HG03060 (cell line): Measurements from ENCODE around the gene KLK3.

Experiments
- ATAC-seq: cut with Tn5 transposase; IDR thresholded peaks from one replicate; pipeline ENCODE4 v1.9.1; 2021; ENCODE audit warnings: low read depth, moderate number of reproducible peaks; ENCODE audit not compliant: unreplicated experiment

Gene KLK3

GRCh38 chr19:50830266-50831025 is 24.3 kb upstream of the KLK3 start:
- ATAC-seq, result no peak

- no peak for ATAC-seq
These were observed 23.7 kb upstream of the KLK3 start for GRCh38 chr19:50831026-50831396.

- ATAC-seq, result no peak
These were observed 22.0 kb upstream of the KLK3 start for GRCh38 chr19:50832666-50833065.

- ATAC-seq, result no peak
These were observed 21.5 kb upstream of the KLK3 start, which contains the start of gene KLK15 for GRCh38 chr19:50833117-50833801. Gene KLK15, minus strand, starts transcription at chr19:50833574. Its CDS starts 2,082 bp downstream, at chr19:50831492.

GRCh38 chr19:50833802-50834167 is 20.9 kb upstream of the KLK3 start:
- ATAC-seq, result no peak

- no peak for ATAC-seq
These were observed 19.5 kb upstream of the KLK3 start for GRCh38 chr19:50835103-50835784.

- no peak for ATAC-seq
These were observed 18.8 kb upstream of the KLK3 start for GRCh38 chr19:50835785-50836542.

- no peak for ATAC-seq
These were observed 18.0 kb upstream of the KLK3 start for GRCh38 chr19:50836543-50837195.

- ATAC-seq, result no peak
These were observed 17.4 kb upstream of the KLK3 start for GRCh38 chr19:50837300-50837699.

GRCh38 chr19:50838239-50838638 is 16.5 kb upstream of the KLK3 start:
- no peak for ATAC-seq

GRCh38 chr19:50839712-50840655 is 14.7 kb upstream of the KLK3 start:
- ATAC-seq, result no peak

GRCh38 chr19:50842130-50842529 is 12.6 kb upstream of the KLK3 start:
- ATAC-seq, result no peak

- ATAC-seq, result no peak
These were observed 11.5 kb upstream of the KLK3 start for GRCh38 chr19:50843205-50843604.

- no peak for ATAC-seq
These were observed 11.0 kb upstream of the KLK3 start for GRCh38 chr19:50843701-50844221.

GRCh38 chr19:50844296-50844935 is 10.3 kb upstream of the KLK3 start:
- ATAC-seq, result no peak

- ATAC-seq, result no peak
These were observed 4.0 kb upstream of the KLK3 start for GRCh38 chr19:50850738-50851137.

- no peak for ATAC-seq
These were observed 3.1 kb upstream of the KLK3 start for GRCh38 chr19:50851620-50852019.

GRCh38 chr19:50857366-50857765 is 2.7 kb downstream of the KLK3 start:
- ATAC-seq, result no peak

GRCh38 chr19:50858886-50859285 is 4.2 kb downstream of the KLK3 start:
- ATAC-seq, result no peak
